GM12878 (cell line): ENCODE measurements around the gene CRYZL1. TPM values are rescaled to one million over a fixed set of nuclear protein-coding genes. Genes with fewer than 3 reads are reported as not detected.

Source experiments
- KAT2A ChIP-seq: conservative IDR thresholded peaks from 2 replicates; pipeline ENCODE4 v1.6.1; 2011; ENCODE audit warnings: low read depth, low read length; ENCODE audit not compliant: control insufficient read depth
- NFXL1 ChIP-seq: fragments of 450-650 bp; IDR thresholded peaks from 2 replicates; pipeline ENCODE4 v1.6.1; 2017; ENCODE audit warnings: antibody characterized with exemption, mild to moderate bottlenecking, borderline replicate concordance
- POLR2AphosphoS2 ChIP-seq: IDR thresholded peaks from 2 replicates; pipeline ENCODE4 v1.6.1; 2011; ENCODE audit warnings: low read depth, mild to moderate bottlenecking, low read length, improper control_type of control experiment, moderate library complexity
- TAF1 ChIP-seq: IDR thresholded peaks from 2 replicates; pipeline ENCODE4 v1.6.1; 2011; ENCODE audit warnings: mild to moderate bottlenecking, low read depth, low read length, borderline replicate concordance
- ZBTB11 ChIP-seq: fragments of 450-650 bp; formaldehyde crosslinking; IDR thresholded peaks from 2 replicates; pipeline ENCODE4 v1.5.0; 2022; ENCODE audit warnings: mild to moderate bottlenecking, missing genetic modification characterization
- ZBTB4 ChIP-seq: fragments of 450-650 bp; formaldehyde crosslinking; IDR thresholded peaks from 2 replicates; pipeline ENCODE4 v1.4.0; 2022; ENCODE audit warnings: mild to moderate bottlenecking, moderate library complexity
- ZZZ3 ChIP-seq: IDR thresholded peaks from 2 replicates; pipeline ENCODE4 v1.6.1; 2011; ENCODE audit warnings: low read depth; ENCODE audit not compliant: control insufficient read depth, insufficient read length
- polyA plus RNA-seq, 11 experiments: library from polyadenylated mRNA; depleted of rRNA in 4 of 11; unstranded in 6 of 11; stranded (reverse) in 5 of 11; fragments of >200 nt; fragmentation: Nextera tagmentation in 4 of 11; fragmentation: Illumina TruSeq in 1 of 11; extraction: Ambion mirVana in 4 of 11; extraction: Trizol in 1 of 11; gene quantifications; 1 replicate in 1 of 11; 2 replicates in 10 of 11; pipeline versions ENCODE4 v1.2.1 to v1.2.3, GENCODE V29; 2011 to 2016; ENCODE audit warnings: inconsistent platforms in 2 of 11, missing spikeins in 2 of 11, low read depth in 1 of 11
- total RNA-seq, 4 experiments: library from RNA; depleted of rRNA in 3 of 4; stranded (reverse); fragments of >200 nt in 3 of 4; fragmentation: Illumina TruSeq in 1 of 4; extraction: Trizol in 1 of 4; gene quantifications; 2 replicates each; pipeline versions ENCODE4 v1.2.1 to v1.2.3, GENCODE V29; 2013 to 2021

Gene CRYZL1
- total and polyA plus RNA-seq, 10 of the 15 experiments (the other 5 are each of a cell fraction or from before 2014, with no cell fraction given) = 14.3 to 72.4 (median 30.7) TPM

- no peak for TF ChIP-seq NFXL1
- TF ChIP-seq ZBTB11 = no peak
- no peak for TF ChIP-seq POLR2AphosphoS2
- TF ChIP-seq KAT2A = no peak
- no peak for TF ChIP-seq ZZZ3
- no peak for TF ChIP-seq TAF1
- no peak for TF ChIP-seq ZBTB4 (CRISPR knock-in tag)
These were observed 26.1 kb upstream of the CRYZL1 start (continued) for GRCh38 chr21:33667636-33668035.
